SIG-M5 treated with dmso at 0.1 percent for 504 hours (cell line): Measurements from ENCODE around the gene ST8SIA1.
A peak's percentile ranks its signal among the peaks of the same experiment; 100 is the strongest.

ENCODE experiments used
- DNase-seq: peaks from one replicate; lab custom pipeline; 2025; ENCODE audit not compliant: unreplicated experiment; lab: John Stamatoyannopoulos, UW

ST8SIA1 gene

GRCh38 chr12:22333186-22333712 lies 1.3 kb downstream of the ST8SIA1 start:
- no peak for DNase-seq

GRCh38 chr12:22332202-22332601 lies 2.3 kb downstream of the ST8SIA1 start:
- DNase-seq: no peak

- DNase-seq: no peak
These were observed 4.9 kb downstream of the ST8SIA1 start for GRCh38 chr12:22329621-22330020.

- peak; percentile 38 for DNase-seq
These were observed 9.3 kb downstream of the ST8SIA1 start for GRCh38 chr12:22325218-22325617.

GRCh38 chr12:22322091-22322490 lies 12.4 kb downstream of the ST8SIA1 start:
- DNase-seq: no peak

- peak; percentile 97 for DNase-seq
These were observed 12.9 kb downstream of the ST8SIA1 start for GRCh38 chr12:22321638-22322037.

GRCh38 chr12:22321018-22321605 lies 13.4 kb downstream of the ST8SIA1 start:
- DNase-seq: no peak

GRCh38 chr12:22318108-22318737 lies 16.3 kb downstream of the ST8SIA1 start:
- DNase-seq: peak; percentile 91

- DNase-seq: no peak
These were observed 20.6 kb downstream of the ST8SIA1 start for GRCh38 chr12:22313963-22314330.

GRCh38 chr12:22313286-22313962 lies 21.1 kb downstream of the ST8SIA1 start:
- DNase-seq: no peak

GRCh38 chr12:22312336-22312735 lies 22.2 kb downstream of the ST8SIA1 start:
- DNase-seq: no peak

- no peak for DNase-seq
These were observed 23.8 kb downstream of the ST8SIA1 start for GRCh38 chr12:22310709-22311108.

- DNase-seq: no peak
These were observed 24.2 kb downstream of the ST8SIA1 start for GRCh38 chr12:22310275-22310674.

- no peak for DNase-seq
These were observed 26.7 kb downstream of the ST8SIA1 start for GRCh38 chr12:22307811-22308210.

GRCh38 chr12:22306311-22306710 lies 28.2 kb downstream of the ST8SIA1 start:
- no peak for DNase-seq

- DNase-seq: peak; percentile 7
These were observed 30.2 kb downstream of the ST8SIA1 start for GRCh38 chr12:22304341-22304740.

GRCh38 chr12:22299294-22299912 lies 35.1 kb downstream of the ST8SIA1 start:
- DNase-seq: no peak

- no peak for DNase-seq
These were observed 45.3 kb downstream of the ST8SIA1 start for GRCh38 chr12:22289250-22289649.

- peak; percentile 19 for DNase-seq
These were observed 46.5 kb downstream of the ST8SIA1 start for GRCh38 chr12:22287776-22288621.

GRCh38 chr12:22287101-22287500 lies 47.4 kb downstream of the ST8SIA1 start:
- DNase-seq: no peak

GRCh38 chr12:22286569-22286968 lies 47.9 kb downstream of the ST8SIA1 start:
- no peak for DNase-seq
